GM12878 (cell line): Measurements from ENCODE around the gene ACE2. TPM values are rescaled to one million over a fixed set of nuclear protein-coding genes. Genes with fewer than 3 reads are reported as not detected.

Experiments
- ATAC-seq: fragments of 200-7000 bp; cut with Tn5 transposase; 3 replicates; pipeline ENCODE4 v1.9.1; 2020; ENCODE audit warnings: mild to moderate bottlenecking, moderate library complexity
- BruUV-seq: library from RNA; stranded (reverse); fragments of 400-500 nt; replicated peaks from 2 replicates; lab custom pipeline; 2021; lab: Mats Ljungman, UMichigan
- CTCF ChIA-PET: fragments of 300-600 bp; sonication (Branson Sonifier 250); formaldehyde crosslinking; extraction: SDS; loops from one replicate; lab custom pipeline; 2021; ENCODE audit warnings: inconsistent platforms; lab: Yijun Ruan, JAX
- POLR2A ChIA-PET: fragments of 350-600 bp; formaldehyde crosslinking; extraction: SDS; loops from one replicate; lab custom pipeline; 2021; ENCODE audit warnings: inconsistent platforms; lab: Charles Lee
- RAD21 ChIA-PET: fragments of 300-600 bp; sonication (Branson Sonifier 250); formaldehyde crosslinking; loops from one replicate; lab custom pipeline; 2023; ENCODE audit warnings: antibody characterized with exemption; ENCODE audit not compliant: unreplicated experiment; lab: Charles Lee
- SMC1A ChIA-PET: fragments of 300-600 bp; sonication (Branson Sonifier 250); formaldehyde crosslinking; loops from one replicate; lab custom pipeline; 2023; ENCODE audit not compliant: unreplicated experiment, uncharacterized antibody; lab: Charles Lee
- DNase-seq: peaks from one replicate; pipeline ENCODE4 v3.0.0-alpha.2; 2011; ENCODE audit warnings: low read depth, low spot score
- FAIRE-seq: peaks from 3 replicates; lab custom pipeline; 2011; peaks lifted over from hg19 to GRCh38; lab: Jason Lieb, UNC
- H2AFZ ChIP-seq: 2 replicates; pipeline ENCODE4 v1.6.0; 2011; ENCODE audit warnings: low read depth, low read length, control low read depth; ENCODE audit not compliant: control insufficient read depth
- H3K27ac ChIP-seq: 2 replicates; pipeline ENCODE4 v1.5.1; 2011; ENCODE audit warnings: control low read depth; ENCODE audit not compliant: control insufficient read depth, insufficient read depth
- H3K27me3 ChIP-seq, 2 experiments: replicated peaks in 1 of 2; 2 replicates each; pipeline versions ENCODE4 v1.6.0 to v1.6.1; 2011; ENCODE audit warnings: low read length in 1 of 2; ENCODE audit not compliant: control insufficient read depth in 2 of 2, insufficient read depth in 2 of 2
- H3K36me3 ChIP-seq, 2 experiments: 2 replicates each; pipeline ENCODE4 v1.5.1; 2011; ENCODE audit warnings: low read length in 1 of 2; ENCODE audit not compliant: control insufficient read depth in 2 of 2, insufficient read depth in 2 of 2
- H3K4me1 ChIP-seq: 2 replicates; pipeline ENCODE4 v1.6.1; 2011; ENCODE audit warnings: mild to moderate bottlenecking, low read length, moderate library complexity, mixed read lengths; ENCODE audit not compliant: control insufficient read depth, insufficient read depth
- H3K4me2 ChIP-seq: 2 replicates; pipeline ENCODE4 v1.6.0; 2011; ENCODE audit warnings: control low read depth; ENCODE audit not compliant: control insufficient read depth, insufficient read depth
- H3K4me3 ChIP-seq: fragments of 200-600 bp; sonication (generic); 2 replicates; pipeline ENCODE4 v1.5.1; 2016
- H3K79me2 ChIP-seq: 2 replicates; pipeline ENCODE4 v1.6.0; 2011; ENCODE audit warnings: low read length; ENCODE audit not compliant: control insufficient read depth, insufficient read depth
- H3K9ac ChIP-seq: 2 replicates; pipeline ENCODE4 v1.8.0; 2011; ENCODE audit warnings: low read length, control low read depth, mixed read lengths; ENCODE audit not compliant: control insufficient read depth, insufficient read depth
- H3K9me3 ChIP-seq: replicated peaks from 3 replicates; pipeline ENCODE4 v1.5.1; 2011; ENCODE audit warnings: mild to moderate bottlenecking, low read length; ENCODE audit not compliant: control insufficient read depth, insufficient read depth
- H4K20me1 ChIP-seq: 2 replicates; pipeline ENCODE4 v1.6.0; 2011; ENCODE audit not compliant: control insufficient read depth, insufficient read depth
- CEBPB ChIP-seq, 2 experiments: fragments of 150-350 bp in 1 of 2; IDR thresholded peaks; 2 replicates each; pipeline ENCODE4 v1.6.1; 2012 to 2014; ENCODE audit warnings: low read depth in 2 of 2, low read length in 2 of 2, borderline replicate concordance in 1 of 2, inconsistent platforms in 1 of 2
- IKZF2 ChIP-seq, 2 experiments: fragments of 450-650 bp; IDR thresholded peaks; 2 replicates each; pipeline ENCODE4 v1.6.1; 2017; ENCODE audit warnings: mild to moderate bottlenecking in 2 of 2, moderate library complexity in 2 of 2
- KLF5 ChIP-seq: fragments of 450-650 bp; IDR thresholded peaks from 2 replicates; pipeline ENCODE4 v1.6.1; 2014; ENCODE audit warnings: mild to moderate bottlenecking; ENCODE audit not compliant: partially characterized antibody
- NBN ChIP-seq: fragments of 450-650 bp; IDR thresholded peaks from 2 replicates; pipeline ENCODE4 v1.6.1; 2016
- NR2C1 ChIP-seq: fragments of 450-650 bp; IDR thresholded peaks from 2 replicates; pipeline ENCODE4 v1.6.1; 2017; ENCODE audit warnings: antibody characterized with exemption, mild to moderate bottlenecking, moderate library complexity
- PKNOX1 ChIP-seq: fragments of 450-650 bp; IDR thresholded peaks from 2 replicates; pipeline ENCODE4 v1.6.1; 2016; ENCODE audit warnings: mild to moderate bottlenecking
- TBL1XR1 ChIP-seq: IDR thresholded peaks from 2 replicates; pipeline ENCODE4 v1.6.1; 2012; ENCODE audit warnings: low read depth, low read length, improper control_type of control experiment
- WRNIP1 ChIP-seq: IDR thresholded peaks from 2 replicates; pipeline ENCODE4 v1.6.1; 2011; ENCODE audit warnings: low read depth, low read length, improper control_type of control experiment, borderline replicate concordance
- WGBS: methylation state at CpG from one replicate; pipeline ENCODE4 v1.1.6; 2016; ENCODE audit warnings: low lambda C conversion rate; ENCODE audit not compliant: insufficient replicate concordance, insufficient coverage; ENCODE audit errors: missing lambda C conversion rate; 5-methylcytosine and 5-hydroxymethylcytosine counted together
- in situ Hi-C: fragments of 300-500 bp; cut with MboI; formaldehyde crosslinking; loops from 9 replicates; pipeline ENCODE4 v1.14.3; 2018; ENCODE audit warnings: mixed read lengths
- intact Hi-C: fragments of 100-400 bp; cut with micrococcal nuclease; formaldehyde crosslinking; loops from one replicate; pipeline ENCODE4 v1.14.2; 2022; ENCODE audit not compliant: unreplicated experiment
- polyA plus RNA-seq, 11 experiments: library from polyadenylated mRNA; depleted of rRNA in 4 of 11; unstranded in 6 of 11; stranded (reverse) in 5 of 11; fragments of >200 nt; fragmentation: Nextera tagmentation in 4 of 11; fragmentation: Illumina TruSeq in 1 of 11; extraction: Ambion mirVana in 4 of 11; extraction: Trizol in 1 of 11; gene quantifications; 1 replicate in 1 of 11; 2 replicates in 10 of 11; pipeline versions ENCODE4 v1.2.1 to v1.2.3, GENCODE V29; 2011 to 2016; ENCODE audit warnings: inconsistent platforms in 2 of 11, missing spikeins in 2 of 11, low read depth in 1 of 11
- total RNA-seq, 4 experiments: library from RNA; depleted of rRNA in 3 of 4; stranded (reverse); fragments of >200 nt in 3 of 4; fragmentation: Illumina TruSeq in 1 of 4; extraction: Trizol in 1 of 4; gene quantifications; 2 replicates each; pipeline versions ENCODE4 v1.2.1 to v1.2.3, GENCODE V29; 2013 to 2021

Gene ACE2
- total and polyA plus RNA-seq, 10 of the 15 experiments (the other 5 are each of a cell fraction or from before 2014, with no cell fraction given): 0.04 TPM; not detected in 9

DNA sequence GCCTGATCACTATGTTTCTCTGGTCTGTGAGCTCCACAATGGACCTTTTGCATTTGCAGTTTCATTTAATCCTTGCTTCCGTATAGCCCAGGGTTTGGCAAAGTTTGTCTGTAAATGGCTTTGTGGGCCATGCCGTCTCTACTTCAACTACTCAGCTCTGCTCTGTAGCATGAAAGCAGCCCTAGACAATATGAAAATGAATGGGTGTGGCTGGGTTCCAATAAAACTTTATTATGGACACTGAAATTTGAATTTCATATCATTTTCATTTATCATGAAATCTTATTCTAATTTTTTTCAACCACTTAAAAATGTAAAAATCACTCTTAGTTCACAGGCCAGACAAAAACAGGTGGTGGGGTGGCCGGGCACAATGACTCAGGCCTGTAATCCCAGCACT, 41.5 kb downstream of the ACE2 start:
- no TSS peak for BruUV-seq
- FAIRE-seq: no peak
- in situ Hi-C loops (no loop called here), intact Hi-C loops (no loop called here)
- SMC1A ChIA-PET: no interaction called here
- Histone ChIP-seq H3K27ac (no peak overlapping the region), H3K79me2 (no peaks in the 10 kb centered on the region), H2AFZ (no peak overlapping the region), H3K27me3 (no peaks in the 10 kb centered on the region), H3K4me2 (no peak overlapping the region), H3K36me3 (no peaks in the 10 kb centered on the region), H3K4me3 (no peak overlapping the region), H3K9me3 (no peaks in the 10 kb centered on the region), H3K9ac (no peak overlapping the region), H3K4me1 (no peaks in the 10 kb centered on the region), H4K20me1 (no peaks in the 10 kb centered on the region)
- CTCF ChIA-PET: interaction anchor here (1.7 kb wide), 1 partner anchor 9 kb away, joined by 4 read pairs; no protein-coding TSS in a partner anchor
- no peak for ATAC-seq
- 41% methylated on average over 3 of the region's 3 CpGs for WGBS
- RAD21 ChIA-PET: no interaction called here
- POLR2A ChIA-PET: no interaction called here
- no peak for DNase-seq
- TF ChIP-seq TBL1XR1 (no peak), PKNOX1 (no peak), CEBPB (IDR thresholded peaks at IDR 0.05; ENCODE audit: borderline replicate concordance in 1 of 2, low read depth in 2 of 2, low read length in 2 of 2) (no peak), NR2C1 (no peak), KLF5 (no peak), WRNIP1 (no peak), NBN (no peak), IKZF2 (IDR thresholded peaks at IDR 0.05) (no peak)
